Measurements from ENCODE around the gene NEUROG1. TPM values are rescaled to one million over a fixed set of nuclear protein-coding genes. Genes with fewer than 3 reads are reported as not detected.

NEUROG1 gene
- total and polyA plus RNA-seq, 10 donors, result not detected

DNA sequence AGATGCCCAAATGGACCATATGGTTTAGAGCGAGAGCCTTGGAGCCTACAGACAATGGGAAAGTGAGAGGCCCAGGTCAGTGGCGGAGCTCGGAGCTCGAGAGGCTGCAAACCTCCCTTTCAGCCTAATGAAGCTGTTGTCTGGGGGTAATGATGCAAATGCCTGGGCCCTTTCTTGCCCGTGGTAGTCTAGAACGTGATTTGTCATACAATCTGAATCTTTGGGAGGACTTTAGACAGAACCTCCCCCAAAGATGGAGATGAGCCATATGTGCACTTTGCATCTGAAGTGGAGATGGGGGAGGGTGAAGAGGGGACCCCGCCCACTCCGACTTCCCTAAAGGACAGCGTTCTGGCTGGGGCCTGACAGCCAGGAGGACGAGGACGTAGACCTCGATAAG lies 10.3 kb upstream of the NEUROG1 start:
- peaks cover 12 to 29% (median 26%) of the 10 kb centered on the region in 6 donors for H3K4me1 ChIP-seq
- WGBS, 5 donors, result 39 to 53% (median 46%) methylated on average over 10 to 12 of the region's 12 CpGs
- peaks cover 0 to 94% (median 49%) of the 10 kb centered on the region in 7 donors for H3K27me3 ChIP-seq (replicated peaks in 1 of 7)
- no peaks in the 10 kb centered on the region for H3K36me3 ChIP-seq
- DNase-seq, result no peak
- intact Hi-C loops (cut with DNase I; ENCODE audit: low total_unique reads), result no loop called here
- no peak overlapping the region for H3K27ac ChIP-seq
- TF ChIP-seq, protein P1, sequence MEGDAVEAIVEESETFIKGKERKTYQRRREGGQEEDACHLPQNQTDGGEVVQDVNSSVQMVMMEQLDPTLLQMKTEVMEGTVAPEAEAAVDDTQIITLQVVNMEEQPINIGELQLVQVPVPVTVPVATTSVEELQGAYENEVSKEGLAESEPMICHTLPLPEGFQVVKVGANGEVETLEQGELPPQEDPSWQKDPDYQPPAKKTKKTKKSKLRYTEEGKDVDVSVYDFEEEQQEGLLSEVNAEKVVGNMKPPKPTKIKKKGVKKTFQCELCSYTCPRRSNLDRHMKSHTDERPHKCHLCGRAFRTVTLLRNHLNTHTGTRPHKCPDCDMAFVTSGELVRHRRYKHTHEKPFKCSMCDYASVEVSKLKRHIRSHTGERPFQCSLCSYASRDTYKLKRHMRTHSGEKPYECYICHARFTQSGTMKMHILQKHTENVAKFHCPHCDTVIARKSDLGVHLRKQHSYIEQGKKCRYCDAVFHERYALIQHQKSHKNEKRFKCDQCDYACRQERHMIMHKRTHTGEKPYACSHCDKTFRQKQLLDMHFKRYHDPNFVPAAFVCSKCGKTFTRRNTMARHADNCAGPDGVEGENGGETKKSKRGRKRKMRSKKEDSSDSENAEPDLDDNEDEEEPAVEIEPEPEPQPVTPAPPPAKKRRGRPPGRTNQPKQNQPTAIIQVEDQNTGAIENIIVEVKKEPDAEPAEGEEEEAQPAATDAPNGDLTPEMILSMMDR (IDR thresholded peaks at IDR 0.05 in 8 of 11, conservative IDR thresholded peaks at IDR 0.05 in 3 of 11), result no peak
- TF ChIP-seq POLR2A (IDR thresholded peaks at IDR 0.05) (no peak), POLR2AphosphoS5 (IDR thresholded peaks at IDR 0.05) (no peak)
- H3K4me3 ChIP-seq, result peak overlapping the region in 1 of 8 donors; percentile 2
- H3K9me3 ChIP-seq, result no peaks in the 10 kb centered on the region

- H3K27me3 ChIP-seq (replicated peaks in 1 of 7), result peaks cover 0 to 99% (median 54%) of the 10 kb centered on the region in 7 donors
- intact Hi-C loops (cut with DNase I; ENCODE audit: low total_unique reads), result no loop called here
- peaks cover 12 to 29% (median 26%) of the 10 kb centered on the region in 6 donors for H3K4me1 ChIP-seq
- peak overlapping the region in 4 of 8 donors; percentile 52 to 70 (median 58) for H3K4me3 ChIP-seq
- H3K36me3 ChIP-seq, result no peaks in the 10 kb centered on the region
- TF ChIP-seq POLR2A (IDR thresholded peaks at IDR 0.05), result no peak
- no peak overlapping the region for H3K27ac ChIP-seq
- no peak for DNase-seq
- 31 to 46% (median 44%) methylated on average over 15 to 17 of the region's 17 CpGs for WGBS, 5 donors
- H3K9me3 ChIP-seq, result no peaks in the 10 kb centered on the region
These were observed 9.3 kb upstream of the NEUROG1 start for GRCh38 chr5:135545099-135545498.

DNA sequence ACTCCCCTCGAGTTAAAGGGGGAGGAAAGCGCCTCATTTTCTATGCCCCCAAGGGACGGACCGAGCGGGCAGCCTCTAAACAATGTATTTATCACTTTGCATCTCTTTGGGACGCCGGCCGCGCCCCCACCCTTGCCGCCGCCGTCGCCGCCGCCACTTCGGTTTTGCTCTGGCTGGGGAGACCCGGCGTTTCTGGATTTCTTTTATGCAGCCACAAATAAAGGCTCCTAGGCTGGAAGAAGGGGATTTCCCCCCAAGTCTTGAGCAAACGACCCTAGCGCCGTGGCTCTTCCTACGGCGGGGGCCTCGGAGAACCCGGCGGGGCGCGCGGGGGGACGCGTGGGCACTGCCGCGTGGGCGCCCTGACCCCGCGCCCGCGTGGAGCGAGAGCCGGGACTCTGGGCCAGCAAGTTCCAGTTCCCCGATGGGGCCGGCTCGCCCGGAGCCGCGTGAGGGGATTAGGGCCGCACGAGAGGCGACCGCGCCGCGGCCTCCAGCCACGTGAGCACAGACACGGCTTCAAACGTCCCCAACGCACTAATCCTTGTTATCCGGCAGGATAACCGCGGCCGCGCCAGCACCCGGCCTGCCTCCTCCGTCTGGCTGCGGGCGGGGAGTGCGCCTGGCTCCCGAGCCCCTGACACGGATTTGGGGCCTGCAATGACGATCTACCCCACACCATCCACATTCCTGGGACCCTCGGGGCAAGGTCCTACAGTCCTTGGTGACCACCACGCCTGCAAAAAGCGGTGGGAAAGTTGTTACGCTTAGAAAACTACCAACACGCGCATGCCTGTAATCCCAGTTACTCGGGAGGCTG lies 7.9 kb upstream of the NEUROG1 start:
- 1 to 2% (median 2%) methylated on average over 64 to 77 of the region's 77 CpGs for WGBS, 5 donors
- H3K27me3 ChIP-seq (replicated peaks in 1 of 7), result peaks cover 0 to 100% (median 60%) of the 10 kb centered on the region in 7 donors
- peak overlapping the region; percentile 47 to 70 (median 53) for H3K4me3 ChIP-seq
- H3K9me3 ChIP-seq, result no peaks in the 10 kb centered on the region
- peak overlapping the region in 1 of 8 donors; percentile 46 for H3K27ac ChIP-seq
- no peak for TF ChIP-seq POLR2A (IDR thresholded peaks at IDR 0.05)
- peak in 2 of 3 donors; percentile 23 to 47 for TF ChIP-seq POLR2AphosphoS5 (IDR thresholded peaks at IDR 0.05)
- intact Hi-C loops (cut with DNase I; ENCODE audit: low total_unique reads), result no loop called here
- H3K4me1 ChIP-seq, result peaks cover 12 to 29% (median 26%) of the 10 kb centered on the region in 6 donors
- DNase-seq, result no peak
- no peaks in the 10 kb centered on the region for H3K36me3 ChIP-seq

DNA sequence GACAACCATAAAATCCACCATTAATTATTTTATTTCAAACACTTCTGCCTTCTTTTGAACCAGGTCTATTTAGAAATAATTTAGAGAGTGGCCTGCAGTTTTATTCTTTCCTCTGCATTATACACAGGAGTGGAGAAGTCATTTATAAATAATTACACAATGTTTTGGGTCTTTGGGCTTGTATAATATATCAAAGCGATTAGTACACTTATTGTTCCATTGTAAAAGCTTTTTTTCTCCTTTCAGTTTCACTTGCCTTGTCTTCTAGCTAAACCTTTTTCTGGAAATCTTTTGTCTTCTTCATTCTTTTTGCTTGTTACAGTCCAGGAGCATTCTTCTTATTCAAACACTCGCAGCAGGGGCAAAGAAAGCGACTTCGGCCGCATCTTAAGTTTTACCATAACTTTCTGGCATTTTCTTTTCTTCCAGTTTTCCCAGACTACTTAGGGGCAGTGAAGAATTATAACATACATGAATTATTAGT lies 7.3 kb upstream of the NEUROG1 start:
- Histone ChIP-seq H3K27ac (no peak overlapping the region), H3K9me3 (no peaks in the 10 kb centered on the region), H3K27me3 (replicated peaks in 1 of 7) (peaks cover 0 to 100% (median 64%) of the 10 kb centered on the region in 7 donors), H3K36me3 (no peaks in the 10 kb centered on the region), H3K4me1 (peaks cover 12 to 29% (median 26%) of the 10 kb centered on the region in 6 donors), H3K4me3 (peak overlapping the region; percentile 47 to 70 (median 53))
- DNase-seq, result no peak
- TF ChIP-seq, protein P1 (IDR thresholded peaks at IDR 0.05 in 8 of 11, conservative IDR thresholded peaks at IDR 0.05 in 3 of 11), result no peak
- TF ChIP-seq POLR2A (IDR thresholded peaks at IDR 0.05) (no peak), POLR2AphosphoS5 (IDR thresholded peaks at IDR 0.05) (no peak)
- intact Hi-C loops (cut with DNase I; ENCODE audit: low total_unique reads), result no loop called here
- 14 to 27% (median 22%) methylated on average over 5 of the region's 5 CpGs for WGBS, 5 donors
